HG03354 (cell line): ENCODE data around the gene COPS3.
A peak's percentile ranks its signal among the peaks of the same experiment; 100 is the strongest.

Experiments
- ATAC-seq: cut with Tn5 transposase; IDR thresholded peaks from one replicate; pipeline ENCODE4 v1.9.1; 2021; ENCODE audit warnings: mild to moderate bottlenecking; ENCODE audit not compliant: unreplicated experiment, poor library complexity, severe bottlenecking

COPS3 gene

DNA sequence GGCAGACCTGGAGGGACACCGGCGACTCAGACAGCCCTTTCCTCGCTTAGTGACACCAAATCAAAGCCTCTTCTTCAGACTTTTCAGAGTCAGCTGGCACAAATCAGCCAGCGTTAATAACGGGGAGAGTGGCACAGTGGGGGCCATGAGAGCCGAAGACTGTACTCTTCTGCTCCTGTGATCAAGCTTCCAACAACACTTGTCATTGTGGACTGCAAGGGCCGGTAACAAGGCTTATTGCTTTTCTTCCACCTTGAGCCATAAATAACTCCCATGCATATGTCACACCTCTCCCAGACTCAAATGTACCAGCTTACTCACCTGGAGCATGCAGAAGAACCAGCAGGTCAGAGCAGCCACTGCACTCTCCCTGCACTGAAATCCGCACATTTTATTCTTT, 56.9 kb downstream of the COPS3 start:
- no peak for ATAC-seq

DNA sequence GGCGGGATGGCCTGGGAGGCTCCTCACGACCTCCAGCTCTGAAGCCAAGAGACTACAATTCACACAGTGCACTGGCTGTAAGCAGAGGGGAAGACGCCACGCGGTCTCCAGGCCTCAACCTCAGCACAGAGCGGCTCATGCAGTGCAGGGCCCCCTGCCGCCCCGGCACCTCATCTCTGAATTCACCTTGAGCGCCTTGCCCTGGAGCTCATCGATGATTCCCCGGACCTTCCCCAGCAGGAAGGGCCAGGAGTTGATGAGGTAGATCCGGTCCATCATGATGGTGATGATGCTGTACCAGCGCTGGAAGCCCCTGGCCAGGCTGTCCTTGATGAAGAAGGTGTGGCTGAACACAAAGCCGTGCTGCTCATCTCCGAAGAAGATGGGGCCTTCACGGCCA, 57.3 kb downstream of the COPS3 start:
- ATAC-seq: no peak

DNA sequence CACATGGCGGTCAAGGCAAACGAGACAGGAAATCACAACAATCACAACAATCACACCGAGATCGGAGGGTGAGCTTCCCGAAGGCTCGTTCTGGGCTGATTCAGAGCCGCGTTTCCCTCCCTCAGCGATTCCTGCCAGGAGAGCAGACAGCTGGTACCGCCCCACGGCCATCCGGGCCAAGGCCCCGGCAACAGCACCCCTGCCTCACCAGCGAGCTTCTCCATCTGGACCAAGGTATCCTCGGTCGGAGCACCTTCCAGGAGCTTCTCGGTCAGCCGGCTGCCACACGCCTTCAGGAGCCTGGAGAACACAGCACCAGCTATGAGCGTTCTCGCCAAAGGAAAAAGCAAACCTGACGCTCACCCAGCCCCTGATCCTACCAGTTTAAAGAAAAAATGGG, 59.7 kb downstream of the COPS3 start:
- no peak for ATAC-seq

DNA sequence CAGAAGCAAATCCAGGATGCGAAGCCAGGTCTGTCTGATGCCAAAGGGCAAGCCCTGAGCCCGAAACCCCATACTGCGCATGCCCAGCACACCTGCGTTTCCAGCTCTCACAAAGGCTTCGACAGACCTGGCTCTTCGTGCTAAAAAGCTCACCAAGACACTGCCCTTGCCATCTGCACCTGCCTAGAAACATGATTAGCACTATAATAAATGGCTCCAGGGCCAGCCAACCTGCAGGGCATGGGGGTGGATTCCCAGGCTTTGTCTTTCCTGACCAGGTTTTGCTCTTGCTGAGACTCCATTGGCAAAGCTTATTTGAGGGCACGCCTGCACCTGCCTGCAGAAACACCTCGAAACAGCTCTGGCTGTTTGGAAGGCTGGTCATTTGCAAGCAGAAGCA, 60.5 kb downstream of the COPS3 start:
- ATAC-seq: no peak

DNA sequence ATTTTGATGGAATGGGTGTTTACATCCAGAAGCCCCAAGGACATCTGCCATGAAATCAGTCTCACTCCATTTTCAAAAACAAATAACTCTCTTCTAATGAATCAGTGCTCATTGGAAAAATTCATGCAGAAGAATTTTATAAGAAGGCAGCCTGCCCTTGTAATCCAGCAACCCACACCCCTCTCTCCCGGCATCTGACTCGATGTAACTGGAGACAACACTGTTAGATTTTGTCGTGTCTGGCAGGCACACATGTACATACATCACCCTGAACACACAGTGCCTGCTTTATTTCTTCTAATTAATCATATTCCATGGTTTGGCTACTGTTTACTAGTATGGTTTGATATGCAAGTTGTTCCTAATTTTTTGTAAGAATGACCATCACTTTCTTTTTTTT, 63.1 kb downstream of the COPS3 start:
- no peak for ATAC-seq

DNA sequence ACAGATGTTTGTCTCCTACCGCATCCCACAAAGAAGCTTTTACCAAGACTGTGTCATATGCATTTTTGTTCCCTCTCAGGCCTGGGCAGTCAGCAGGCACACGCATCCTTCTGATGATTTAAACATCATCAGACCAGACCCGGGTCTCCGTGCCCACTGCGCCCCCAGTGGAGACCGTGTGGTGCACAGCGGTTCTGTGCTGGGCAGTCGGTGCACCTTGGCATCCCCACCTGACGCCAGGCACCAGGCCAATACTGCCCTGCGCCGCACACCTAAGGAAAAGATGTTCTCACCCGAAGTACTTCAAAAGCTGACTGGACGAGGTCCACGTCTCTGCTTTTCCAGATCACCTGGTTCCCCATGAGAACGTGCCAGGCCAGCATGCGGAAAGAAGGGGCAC, 64.3 kb downstream of the COPS3 start:
- ATAC-seq: no peak

DNA sequence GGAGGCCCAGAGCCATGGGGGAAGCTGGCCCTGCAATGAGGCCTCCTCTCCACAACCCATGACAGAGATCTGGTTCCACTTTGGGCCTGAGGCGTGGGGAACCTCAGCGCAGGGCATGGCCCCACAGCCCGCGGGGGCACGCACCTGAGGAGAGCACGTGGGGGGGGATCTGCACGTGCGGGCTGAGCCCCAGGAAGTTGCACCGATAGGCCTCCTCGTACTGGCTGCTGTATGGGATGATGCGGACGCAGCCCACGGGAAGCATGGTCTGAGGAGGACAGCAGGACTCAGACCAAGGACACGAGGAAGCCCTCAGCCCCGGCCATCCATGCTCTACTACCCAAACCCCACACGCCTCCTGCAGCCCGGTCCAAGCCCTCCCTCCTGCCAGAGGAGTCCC, 64.8 kb downstream of the COPS3 start:
- no peak for ATAC-seq

DNA sequence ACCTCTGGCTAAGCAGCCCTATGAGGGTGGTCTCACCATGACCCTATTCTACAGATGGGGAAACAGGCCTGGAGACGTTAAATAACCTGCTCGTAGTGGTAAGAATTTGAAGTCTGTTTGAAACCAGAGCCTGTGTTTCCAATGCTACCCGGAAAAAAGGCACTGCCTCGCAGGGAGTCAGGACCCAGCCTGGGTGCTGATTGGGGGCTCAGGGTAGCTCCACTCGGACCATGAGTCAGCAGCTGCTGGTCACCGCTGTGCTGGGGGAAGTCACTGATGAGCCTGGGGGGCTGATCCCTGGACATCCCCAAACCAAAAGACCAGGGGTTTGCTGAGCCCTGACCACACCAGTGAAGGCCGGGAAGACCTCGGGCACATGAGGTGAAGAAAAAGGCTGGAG, 65.5 kb downstream of the COPS3 start:
- no peak for ATAC-seq

DNA sequence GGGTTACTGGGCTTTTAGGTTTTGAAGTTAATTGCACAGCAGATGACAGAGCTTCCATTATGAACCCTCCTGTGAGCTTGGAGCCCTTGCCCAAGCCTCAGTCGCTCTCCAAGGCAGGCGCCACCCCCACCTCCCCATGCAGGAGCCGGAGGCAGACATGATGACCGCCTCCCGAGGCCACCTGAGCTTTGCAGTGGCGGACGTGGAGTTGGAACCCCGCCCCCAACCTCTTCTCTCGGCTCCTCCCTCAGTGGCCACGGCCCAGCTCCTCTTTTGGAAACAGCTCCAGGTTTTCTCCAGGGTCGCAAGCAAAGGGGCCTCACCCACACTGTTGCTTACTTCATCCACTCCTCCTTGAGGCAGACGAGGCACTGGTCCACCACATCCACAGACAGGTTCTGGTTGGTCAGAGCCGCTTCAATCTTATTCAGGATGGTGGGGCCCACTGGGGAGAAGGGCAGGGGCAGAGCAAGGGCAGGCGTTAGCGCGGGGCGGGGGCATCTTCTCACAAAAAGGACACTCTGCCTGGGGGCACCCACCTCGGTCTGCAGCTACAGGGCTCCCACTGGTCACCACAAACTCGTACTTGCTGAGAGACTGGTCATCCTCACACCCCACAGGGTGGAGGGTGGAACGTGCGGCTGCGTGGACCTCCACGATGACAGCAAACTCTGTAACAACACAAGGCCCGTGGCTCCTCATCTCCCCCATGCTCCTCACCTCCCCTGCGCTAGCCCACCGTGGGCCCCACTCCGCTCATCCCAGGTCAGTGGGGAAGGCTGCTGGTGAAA, 66.2 kb downstream of the COPS3 start:
- no peak for ATAC-seq

DNA sequence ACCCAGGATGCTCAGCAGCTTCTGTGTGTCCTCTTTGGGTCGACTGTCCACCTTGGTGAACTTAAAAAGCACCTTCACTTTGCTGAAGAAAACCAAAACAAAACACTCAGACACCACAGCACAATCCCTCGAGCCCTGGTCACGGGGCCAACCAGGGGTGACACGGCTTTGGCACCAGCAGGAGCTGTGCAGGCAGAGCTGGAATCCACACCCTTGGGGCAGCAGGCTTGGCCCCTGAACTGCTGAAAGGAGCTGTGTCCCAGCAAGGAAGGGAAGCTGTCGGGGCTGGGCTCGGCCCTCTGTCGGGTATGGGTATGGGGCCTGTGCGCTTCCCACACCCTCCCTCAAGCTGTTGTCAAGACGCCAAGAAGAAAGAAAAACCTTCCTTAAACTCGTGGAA, 67.3 kb downstream of the COPS3 start:
- no peak for ATAC-seq

DNA sequence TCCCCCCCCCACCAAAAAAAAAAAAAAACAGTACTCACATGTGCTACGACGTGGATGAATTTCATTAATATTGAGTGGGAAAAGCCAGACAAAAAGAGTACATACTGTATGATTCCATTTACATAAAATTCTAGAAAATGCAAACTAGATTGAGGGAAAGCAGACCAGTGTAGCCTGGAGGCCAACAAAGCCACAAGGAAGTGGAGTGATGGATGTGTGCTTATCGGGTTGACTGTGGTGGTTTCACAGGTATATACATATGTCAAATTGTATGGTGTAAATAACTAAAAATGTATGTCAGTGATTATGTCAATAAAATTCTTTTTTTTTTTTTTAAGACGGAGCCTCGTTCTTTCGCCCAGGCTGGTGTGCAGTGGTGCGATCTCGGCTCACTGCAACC, 73.0 kb downstream of the COPS3 start:
- no peak for ATAC-seq

DNA sequence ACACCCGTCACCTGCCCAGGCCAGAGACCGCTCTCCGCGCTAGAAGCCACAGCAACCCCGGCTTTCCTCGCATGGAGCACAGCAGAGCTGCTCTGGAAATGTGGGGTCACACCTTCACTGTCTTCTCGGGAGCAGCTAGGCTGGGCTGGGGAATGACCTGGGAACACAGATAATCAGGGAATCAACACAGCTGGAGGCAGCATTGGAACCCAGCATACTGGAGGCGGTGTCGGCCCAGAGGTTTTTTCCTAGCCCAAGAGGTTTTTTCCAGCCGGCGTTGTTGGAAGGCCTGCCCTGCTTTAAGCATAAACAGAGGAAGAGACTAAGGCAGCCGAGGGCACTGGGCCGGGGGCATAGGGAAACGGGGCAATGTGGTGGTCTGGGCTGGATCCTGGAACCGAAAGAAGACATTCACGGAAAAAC, 74.1 kb downstream of the COPS3 start:
- ATAC-seq: no peak

DNA sequence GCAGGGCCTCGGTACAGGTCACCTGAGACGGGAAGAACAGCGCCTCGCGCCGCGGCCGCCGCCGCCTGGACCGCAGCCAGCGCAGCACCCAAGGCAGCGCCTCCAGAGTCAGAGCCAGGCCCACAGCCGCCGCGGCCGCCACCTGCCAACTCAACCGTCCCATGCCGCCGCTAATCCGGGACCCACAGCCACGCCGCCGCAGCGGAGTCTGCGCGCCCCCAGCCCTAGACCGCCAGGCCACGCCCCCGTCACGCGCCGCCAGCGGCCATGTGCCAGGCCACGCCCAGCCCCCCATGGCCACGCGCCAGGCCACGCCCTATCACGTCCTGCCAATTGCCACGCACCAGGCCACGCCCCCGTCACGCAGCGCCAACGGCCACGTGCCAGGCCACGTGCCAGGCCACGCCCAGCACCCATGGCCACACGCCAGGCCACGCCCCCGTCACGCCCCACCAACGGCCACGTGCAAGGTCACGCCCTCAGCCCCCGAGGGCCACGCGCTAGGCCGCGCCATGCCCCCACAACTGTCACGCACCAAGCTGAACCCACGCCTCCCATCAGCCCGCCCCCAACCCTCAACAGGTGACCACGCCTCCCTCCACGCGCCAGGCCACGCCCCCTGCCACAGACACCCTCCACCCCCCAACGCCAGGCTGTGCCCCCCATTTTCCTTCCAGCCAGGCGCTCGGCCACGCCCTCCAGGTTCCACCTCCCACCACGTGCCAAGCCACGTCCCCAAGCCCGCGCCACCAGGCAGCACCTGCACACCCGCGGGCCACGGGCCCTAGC, 74.7 kb downstream of the COPS3 start, which contains the start of gene PLD6:
Gene PLD6 (minus strand): TSS at position 210 of the 789 bp plus-strand sequence. CDS start 47 bp downstream, at position 163.
- ATAC-seq: peak; percentile 66

DNA sequence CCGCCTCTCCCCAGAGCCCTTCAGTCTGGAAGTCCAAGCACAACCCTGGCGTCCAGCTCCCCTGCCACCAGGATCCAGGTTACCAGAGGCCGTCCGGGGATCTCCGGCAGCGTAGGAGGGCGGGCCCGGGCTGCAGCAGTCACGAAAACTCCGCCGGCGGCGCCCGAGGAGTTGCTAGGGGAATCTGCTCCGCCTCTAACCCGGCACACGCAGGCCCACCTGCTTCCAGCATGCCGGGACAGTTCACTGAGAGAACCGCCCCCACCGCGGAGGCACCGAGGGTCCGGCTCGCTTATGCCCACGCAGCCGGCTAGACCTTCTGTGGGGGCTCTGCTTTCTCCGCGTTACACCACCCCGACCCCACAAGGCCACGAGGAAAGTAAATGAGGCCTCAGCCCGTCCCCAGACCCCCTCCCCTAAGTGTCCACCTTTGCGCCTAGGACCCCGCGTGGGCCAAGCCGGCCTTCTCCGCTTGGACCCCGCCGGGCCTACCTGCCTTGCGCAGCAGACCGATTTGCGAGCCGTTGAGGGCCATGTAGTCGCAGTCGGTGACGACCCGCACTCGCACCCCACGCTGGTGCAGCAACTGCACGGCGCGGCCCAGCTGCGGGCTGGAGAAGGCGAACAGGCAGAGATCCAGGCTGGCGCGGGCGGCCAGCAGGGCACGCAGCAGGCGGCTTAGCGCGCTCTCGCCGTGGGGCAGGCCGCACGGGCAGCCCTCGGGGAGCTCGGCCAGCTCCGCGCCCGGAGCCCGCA, 75.5 kb downstream of the COPS3 start:
- peak; percentile 54 for ATAC-seq

DNA sequence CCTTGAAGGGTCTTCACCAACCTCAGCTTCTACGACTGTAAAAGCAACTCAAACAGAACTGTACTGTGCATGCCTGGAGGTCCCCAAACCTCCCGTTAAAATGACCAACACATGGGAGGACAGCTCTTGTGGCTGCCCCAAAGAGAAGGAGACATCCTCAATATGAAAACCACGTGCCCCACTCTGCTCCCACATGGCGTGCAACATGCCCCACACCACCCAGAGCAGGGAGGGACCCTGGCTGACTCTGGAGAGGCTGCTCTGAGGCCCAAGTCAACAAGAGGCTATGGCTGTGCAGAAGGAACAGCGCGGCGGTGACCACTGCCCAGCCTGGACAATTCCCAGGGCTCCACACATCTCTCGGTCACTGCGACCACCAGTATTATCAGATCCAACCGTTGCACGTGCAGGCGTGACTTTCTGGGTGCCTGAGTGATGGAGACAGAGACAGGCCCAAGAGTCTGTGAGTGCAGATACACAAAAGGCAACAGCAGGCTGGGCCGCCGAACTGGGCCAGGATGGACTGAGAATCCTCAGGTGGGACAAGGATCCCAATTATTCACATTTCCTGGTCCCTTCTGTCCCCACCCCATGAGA, 76.3 kb downstream of the COPS3 start:
- no peak for ATAC-seq

DNA sequence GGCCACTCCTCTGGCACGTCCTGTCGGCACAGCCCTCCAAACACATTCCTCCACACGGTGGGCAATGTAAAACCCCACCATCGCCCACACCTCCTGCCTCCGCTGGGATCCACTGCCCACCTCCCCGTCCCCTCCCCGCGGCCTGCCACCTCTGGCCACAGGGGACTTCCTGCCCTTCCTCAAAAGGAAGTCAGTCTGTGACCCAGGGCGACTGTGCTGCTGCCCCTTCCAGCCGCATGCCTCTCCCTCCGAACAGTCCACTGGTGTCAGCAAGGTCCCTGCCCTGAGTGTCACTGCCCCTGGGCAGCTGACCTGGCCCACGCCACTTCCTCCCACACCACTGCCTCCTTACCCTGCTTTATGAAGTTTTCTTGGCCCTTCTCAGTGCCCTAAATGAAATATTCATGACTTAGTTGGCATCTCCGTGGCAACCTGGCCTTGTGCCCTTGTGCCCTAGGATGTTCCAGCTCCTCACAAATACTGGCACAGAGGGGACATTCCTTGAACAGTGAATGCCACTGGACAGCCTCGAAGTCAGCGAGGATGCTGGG, 76.9 kb downstream of the COPS3 start:
- ATAC-seq: no peak

DNA sequence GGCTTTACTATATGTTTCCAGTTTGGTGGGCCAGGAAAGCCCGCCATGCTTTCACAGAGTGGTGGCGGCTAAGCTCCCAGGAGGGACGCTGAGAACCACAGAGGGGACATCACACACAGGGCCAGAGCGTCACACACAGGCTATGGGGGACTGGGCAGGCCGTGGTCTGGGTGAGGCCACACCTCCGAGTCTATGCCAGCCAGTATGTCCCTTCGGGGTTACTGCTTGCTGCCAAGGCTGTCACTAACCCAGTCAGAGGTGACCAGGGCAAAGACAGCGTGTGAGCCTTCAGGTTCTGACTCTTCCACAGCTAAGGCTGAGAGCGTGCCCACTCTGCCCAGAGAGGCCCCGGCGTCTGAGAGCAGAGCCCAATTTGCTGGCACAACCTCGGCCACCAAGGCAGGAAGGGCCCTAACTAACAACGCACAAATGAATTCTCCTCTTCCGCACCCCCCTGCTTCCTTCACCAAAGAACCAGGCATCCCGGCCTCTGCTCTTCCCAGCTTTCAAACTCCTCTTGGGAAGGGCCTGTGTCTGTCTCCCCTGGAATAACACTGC, 77.8 kb downstream of the COPS3 start:
- ATAC-seq: no peak

DNA sequence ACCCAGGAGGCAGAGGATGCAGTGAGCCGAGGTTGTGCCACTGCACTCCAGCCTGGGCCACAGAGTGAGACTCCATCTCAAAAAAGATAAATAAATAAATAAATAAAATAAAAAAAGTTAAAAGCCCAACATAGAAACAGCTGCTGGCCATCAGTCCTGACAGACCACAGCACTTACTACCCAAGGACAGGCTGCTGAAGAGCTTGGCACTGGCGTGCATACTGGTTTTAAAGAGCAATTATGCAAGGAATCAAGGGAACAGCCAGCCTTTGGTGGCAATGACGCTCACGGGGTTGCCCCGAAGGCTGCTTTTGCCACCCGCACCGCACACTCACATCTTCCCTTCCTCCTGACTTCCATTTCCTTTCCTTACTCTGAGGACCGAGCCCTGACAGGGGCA, 79.1 kb downstream of the COPS3 start:
- ATAC-seq: no peak

DNA sequence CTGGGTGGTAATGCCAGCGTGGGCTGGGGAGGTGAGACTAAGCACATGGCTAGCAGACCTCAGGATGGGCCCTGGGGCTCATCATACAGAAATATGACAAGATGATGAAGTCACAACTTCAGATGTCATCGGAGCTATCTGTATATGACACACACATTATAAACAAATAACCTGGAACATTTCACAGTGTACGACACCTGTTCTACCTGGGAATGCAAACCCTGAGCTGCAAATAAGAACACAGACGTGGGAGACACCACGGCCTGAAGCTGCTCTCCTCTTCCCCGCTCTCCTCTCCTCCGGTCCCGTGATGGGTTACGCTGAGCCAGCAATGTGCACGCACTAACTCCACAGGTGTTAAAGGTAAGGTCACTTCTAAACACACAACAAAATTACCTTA, 79.8 kb downstream of the COPS3 start:
- no peak for ATAC-seq

DNA sequence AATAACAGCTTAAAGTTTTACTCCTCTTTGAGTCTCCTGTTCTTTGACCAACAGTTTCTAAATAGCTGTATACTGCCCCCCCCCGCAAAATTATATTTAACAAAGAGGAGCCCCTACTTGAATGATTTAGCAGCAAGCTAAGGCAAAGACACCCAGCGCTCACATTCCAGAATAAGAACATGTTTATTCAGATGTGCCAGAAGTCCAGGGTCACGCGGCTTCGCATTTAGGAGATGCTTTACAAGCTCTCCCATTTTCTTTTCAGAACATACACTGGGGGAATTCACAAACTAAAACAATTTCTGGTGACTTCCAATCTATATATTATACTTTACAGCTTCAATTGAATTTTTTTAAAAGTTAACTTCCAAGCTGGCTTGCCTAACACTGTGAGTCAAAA, 80.2 kb downstream of the COPS3 start:
- no peak for ATAC-seq
